NCI-H82 treated with DMSO at 0.1 percent for 48 hours (cell line): ENCODE measurements around the gene OGDH.
"Not testable (repeated sequence)": the region's sequence is repeated elsewhere in the genome, so short reads cannot be mapped to it uniquely, and the experiment has no call there.

Experiments
- DNase-seq: peaks from one replicate; lab custom pipeline; 2025; ENCODE audit not compliant: unreplicated experiment; lab: John Stamatoyannopoulos, UW

Gene OGDH

GRCh38 chr7:44606341-44607140 lies at the start of gene OGDH:
Gene OGDH (plus strand): TSS chr7:44606627. CDS start chr7:44624344, 17,717 bp downstream.
- DNase-seq: peak; percentile 90

GRCh38 chr7:44557485-44557884 lies 48.9 kb upstream of the OGDH start:
- no peak for DNase-seq

GRCh38 chr7:44559485-44559884 lies 46.9 kb upstream of the OGDH start:
- no peak for DNase-seq

- DNase-seq: no peak
These were observed 44.9 kb upstream of the OGDH start for GRCh38 chr7:44561481-44561880.

GRCh38 chr7:44561962-44562621 lies 44.3 kb upstream of the OGDH start:
- no peak for DNase-seq

GRCh38 chr7:44562622-44562962 lies 43.8 kb upstream of the OGDH start:
- not testable (repeated sequence) for DNase-seq

GRCh38 chr7:44563171-44563679 lies 43.2 kb upstream of the OGDH start:
- no peak for DNase-seq

- DNase-seq: no peak
These were observed 41.8 kb upstream of the OGDH start for GRCh38 chr7:44564606-44565005.

GRCh38 chr7:44565097-44565794 lies 41.2 kb upstream of the OGDH start:
- no peak for DNase-seq

- no peak for DNase-seq
These were observed 40.5 kb upstream of the OGDH start for GRCh38 chr7:44565795-44566559.

- DNase-seq: no peak
These were observed 39.7 kb upstream of the OGDH start for GRCh38 chr7:44566680-44567079.

- no peak for DNase-seq
These were observed 38.5 kb upstream of the OGDH start for GRCh38 chr7:44567884-44568283.

- DNase-seq: no peak
These were observed 37.5 kb upstream of the OGDH start for GRCh38 chr7:44568771-44569560.

- no peak for DNase-seq
These were observed 36.5 kb upstream of the OGDH start for GRCh38 chr7:44569959-44570358.

GRCh38 chr7:44572771-44573170 lies 33.7 kb upstream of the OGDH start:
- DNase-seq: no peak

GRCh38 chr7:44573464-44574286 lies 32.8 kb upstream of the OGDH start, which contains the start of gene DDX56:
Gene DDX56 (minus strand): TSS chr7:44573908. CDS start chr7:44573895, 13 bp downstream.
- DNase-seq: peak; percentile 82

GRCh38 chr7:44574287-44574872 lies 32.0 kb upstream of the OGDH start:
- DNase-seq: no peak

- no peak for DNase-seq
These were observed 31.4 kb upstream of the OGDH start for GRCh38 chr7:44575054-44575453.

- no peak for DNase-seq
These were observed 30.2 kb upstream of the OGDH start for GRCh38 chr7:44576228-44576627.
